Tibial nerve (tissue), 4 donors: Measurements from ENCODE around the gene PTK6. TPM values are rescaled to one million over a fixed set of nuclear protein-coding genes. Genes with fewer than 3 reads are reported as not detected.

Source experiments
- DNase-seq, 2 donors: peaks; one replicate each; pipeline ENCODE4 v3.0.0-alpha.2; 2019; ENCODE audit warnings: low spot score in 2 of 2
- H3K27ac ChIP-seq, 4 donors: fragments of 200-600 bp; sonication (generic) in 3 of 4; one replicate each; pipeline ENCODE4 v1.5.1; 2017 to 2019; ENCODE audit warnings: mild to moderate bottlenecking in 1 of 4
- H3K27me3 ChIP-seq, 2 donors: fragments of 200-600 bp; sonication (generic) in 1 of 2; one replicate each; pipeline versions ENCODE4 v1.5.1 to v1.6.0; 2017 to 2019
- H3K36me3 ChIP-seq, 3 donors: fragments of 200-600 bp; sonication (generic); one replicate each; pipeline ENCODE4 v1.5.1; 2018 to 2019
- H3K4me1 ChIP-seq, 4 donors: fragments of 200-600 bp; sonication (generic) in 3 of 4; one replicate each; pipeline ENCODE4 v1.5.1; 2017 to 2019
- H3K4me3 ChIP-seq, 4 donors: fragments of 200-600 bp; sonication (generic) in 3 of 4; one replicate each; pipeline ENCODE4 v1.5.1; 2017 to 2019; ENCODE audit warnings: mild to moderate bottlenecking in 1 of 4, moderate library complexity in 1 of 4
- H3K9me3 ChIP-seq, 4 donors: fragments of 200-600 bp; sonication (generic) in 3 of 4; one replicate each; pipeline ENCODE4 v1.5.1; 2017 to 2019
- CTCF ChIP-seq, 5 experiments: fragments of 200-600 bp in 3 of 5; fragments of 450-650 bp in 2 of 5; sonication (generic) in 3 of 5; IDR thresholded peaks; one replicate each; pipeline ENCODE4 v1.5.1; 2016 to 2019; ENCODE audit warnings: antibody characterized with exemption in 5 of 5, mild to moderate bottlenecking in 3 of 5, moderate library complexity in 2 of 5
- EP300 ChIP-seq, 2 donors: sonication (generic); formaldehyde crosslinking; IDR thresholded peaks; one replicate each; pipeline ENCODE4 v1.6.1; 2017; ENCODE audit warnings: antibody characterized with exemption in 2 of 2, mild to moderate bottlenecking in 1 of 2
- POLR2A ChIP-seq, 2 donors: fragments of 450-650 bp; IDR thresholded peaks; one replicate each; pipeline ENCODE4 v1.6.1; 2017; ENCODE audit warnings: antibody characterized with exemption in 2 of 2, mild to moderate bottlenecking in 2 of 2, moderate library complexity in 2 of 2
- WGBS, 2 donors: methylation state at CpG; one replicate each; pipeline ENCODE4 v1.1.5; 2018; 5-methylcytosine and 5-hydroxymethylcytosine counted together
- total RNA-seq, 4 donors: library from RNA; depleted of rRNA; stranded (reverse); fragments of >200 nt; gene quantifications; one replicate each; pipeline ENCODE4 v1.1.0, GENCODE V29; 2016

PTK6 gene
- total RNA-seq, 4 donors from 2014 or later = 0.21 to 0.90 TPM; not detected in 2

- H3K9me3 ChIP-seq = no peaks in the 10 kb centered on the region
- no peak for TF ChIP-seq POLR2A (IDR thresholded peaks at IDR 0.05)
- TF ChIP-seq EP300 (IDR thresholded peaks at IDR 0.05) = no peak
- no peak for TF ChIP-seq CTCF (IDR thresholded peaks at IDR 0.05)
- no peaks in the 10 kb centered on the region for H3K36me3 ChIP-seq
- H3K4me1 ChIP-seq = peaks cover 0 to 23% (median 7%) of the 10 kb centered on the region in 4 donors
- DNase-seq = no peak
- peaks cover 0 to 66% of the 10 kb centered on the region in 2 donors for H3K27me3 ChIP-seq
- 78 to 84% methylated on average over 43 to 47 of the region's 51 CpGs for WGBS, 2 donors
- no peak overlapping the region for H3K27ac ChIP-seq
- H3K4me3 ChIP-seq = no peak overlapping the region
Measured at GRCh38 chr20:63494420-63495166, 42.6 kb downstream of the PTK6 start.

DNA sequence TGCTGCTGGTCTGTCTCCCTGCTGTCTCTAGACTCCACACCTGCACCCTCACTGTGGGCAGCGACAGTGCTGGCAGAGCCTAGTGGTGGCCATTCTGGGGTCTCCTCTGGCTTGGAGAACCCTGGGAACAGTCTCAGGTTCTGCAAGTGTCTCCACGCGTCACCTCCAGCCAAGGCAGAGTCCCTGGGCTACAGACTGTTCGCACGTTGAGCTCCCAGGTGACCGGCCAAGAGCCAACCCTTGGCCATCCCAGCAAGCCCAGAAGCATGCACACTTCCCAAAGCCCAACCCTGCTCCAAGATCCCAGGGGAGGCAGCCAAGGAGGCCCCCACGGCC lies 43.1 kb downstream of the PTK6 start:
- 68 to 79% methylated on average over 5 to 7 of the region's 7 CpGs for WGBS, 2 donors

DNA sequence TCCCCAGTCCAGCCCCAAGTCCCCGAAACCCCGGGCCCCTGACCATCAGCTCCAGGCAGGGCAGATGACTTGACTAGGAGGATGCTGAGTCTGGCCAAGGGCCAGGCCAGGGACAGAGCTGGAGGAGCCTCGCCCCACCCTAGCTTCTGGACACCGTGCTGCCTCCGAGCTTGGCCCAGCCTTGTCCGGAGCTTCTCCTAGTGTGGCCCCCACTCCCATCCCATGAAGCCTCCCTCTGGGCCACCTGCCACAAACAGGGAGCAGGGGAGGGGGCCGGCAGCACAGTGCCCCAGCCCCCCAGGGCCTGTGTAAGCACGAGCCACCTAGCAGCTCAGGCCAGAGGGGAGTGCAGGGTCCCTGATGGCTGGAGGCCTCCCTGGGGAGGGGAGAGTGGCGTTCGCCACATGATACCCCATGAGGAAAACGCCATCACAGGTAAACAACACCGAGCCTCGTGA lies 43.6 kb downstream of the PTK6 start:
- Histone ChIP-seq H3K27ac (no peak overlapping the region), H3K4me3 (no peak overlapping the region), H3K4me1 (peaks cover 0 to 13% (median 2%) of the 10 kb centered on the region in 4 donors), H3K36me3 (no peaks in the 10 kb centered on the region), H3K27me3 (peaks cover 0 to 71% of the 10 kb centered on the region in 2 donors), H3K9me3 (no peaks in the 10 kb centered on the region)
- 51 to 63% methylated on average over 6 to 12 of the region's 13 CpGs for WGBS, 2 donors
- DNase-seq = no peak
- TF ChIP-seq POLR2A (IDR thresholded peaks at IDR 0.05) = no peak
- no peak for TF ChIP-seq CTCF (IDR thresholded peaks at IDR 0.05)
- TF ChIP-seq EP300 (IDR thresholded peaks at IDR 0.05) = no peak

More for the DNA sequence above, 43.1 kb downstream of the PTK6 start:
- Histone ChIP-seq H3K9me3 (no peaks in the 10 kb centered on the region), H3K27ac (no peak overlapping the region), H3K4me1 (peaks cover 0 to 17% (median 2%) of the 10 kb centered on the region in 4 donors), H3K36me3 (no peaks in the 10 kb centered on the region), H3K4me3 (no peak overlapping the region), H3K27me3 (peaks cover 0 to 67% of the 10 kb centered on the region in 2 donors)
- no peak for TF ChIP-seq CTCF (IDR thresholded peaks at IDR 0.05)
- DNase-seq = no peak

- WGBS, 2 donors = 91 to 97% methylated on average over 13 to 14 of the region's 14 CpGs
- Histone ChIP-seq H3K4me3 (no peak overlapping the region), H3K27me3 (peaks cover 0 to 70% of the 10 kb centered on the region in 2 donors), H3K9me3 (no peaks in the 10 kb centered on the region), H3K4me1 (peaks cover 0 to 11% (median 0%) of the 10 kb centered on the region in 4 donors), H3K36me3 (no peaks in the 10 kb centered on the region), H3K27ac (no peak overlapping the region)
- no peak for DNase-seq
- TF ChIP-seq CTCF (IDR thresholded peaks at IDR 0.05) (no peak), EP300 (IDR thresholded peaks at IDR 0.05) (no peak), POLR2A (IDR thresholded peaks at IDR 0.05) (no peak)
Measured at GRCh38 chr20:63492982-63493381, 44.2 kb downstream of the PTK6 start.

- H3K4me3 ChIP-seq = no peak overlapping the region
- H3K36me3 ChIP-seq = no peaks in the 10 kb centered on the region
- 91 to 92% methylated on average over 2 of the region's 2 CpGs for whole genome bisulfite sequencing, 2 donors
- no peak for TF ChIP-seq EP300 (IDR thresholded peaks at IDR 0.05)
- no peak for TF ChIP-seq CTCF (IDR thresholded peaks at IDR 0.05)
- no peak for TF ChIP-seq POLR2A (IDR thresholded peaks at IDR 0.05)
- H3K4me1 ChIP-seq = peaks cover 0 to 11% (median 0%) of the 10 kb centered on the region in 4 donors
- no peaks in the 10 kb centered on the region for H3K9me3 ChIP-seq
- no peak overlapping the region for H3K27ac ChIP-seq
- H3K27me3 ChIP-seq = peaks cover 0 to 70% of the 10 kb centered on the region in 2 donors
- no peak for DNase-seq
Measured at GRCh38 chr20:63492518-63492917, 44.7 kb downstream of the PTK6 start.
